ENCODE measurements around the gene BANK1.
"Not testable (repeated sequence)": the region's sequence is repeated elsewhere in the genome, so short reads cannot be mapped to it uniquely, and the experiment has no call there.

The BANK1 gene

GRCh38 chr4:101864660-101865059 lies 74.1 kb downstream of the BANK1 start:
- no peak for DNase-seq (ENCODE audit: low spot score)
- no peak overlapping the region for H3K27ac ChIP-seq
- TF ChIP-seq CTCF (IDR thresholded peaks at IDR 0.05): no peak
- H3K4me3 ChIP-seq: no peak overlapping the region

GRCh38 chr4:101865501-101866062 lies 75.1 kb downstream of the BANK1 start:
- TF ChIP-seq CTCF (IDR thresholded peaks at IDR 0.05): no peak
- DNase-seq (ENCODE audit: low spot score): no peak
- no peak overlapping the region for H3K4me3 ChIP-seq
- H3K27ac ChIP-seq: no peak overlapping the region

DNA sequence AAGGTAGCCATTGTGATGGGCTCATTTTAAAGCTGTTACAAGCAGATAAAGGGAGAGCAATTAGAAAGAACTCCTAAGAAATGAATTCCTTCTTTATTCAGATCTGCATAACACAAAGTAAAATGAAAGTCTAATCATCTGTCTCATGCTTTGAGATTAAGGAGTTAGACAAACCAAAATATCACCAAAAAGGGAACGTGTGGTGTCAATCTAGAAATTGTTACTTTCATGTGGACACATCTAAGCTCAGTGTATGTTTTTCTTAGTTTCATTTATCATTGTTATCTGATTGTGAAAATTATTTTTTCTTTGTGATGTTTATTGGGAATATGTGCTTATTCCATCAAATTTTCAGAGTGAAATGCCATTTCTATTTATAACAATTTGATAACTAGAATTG lies 80.3 kb downstream of the BANK1 start:
- Histone ChIP-seq H3K27ac (no peak overlapping the region), H3K4me3 (no peak overlapping the region)
- no peak for TF ChIP-seq CTCF (IDR thresholded peaks at IDR 0.05)
- no peak for DNase-seq (ENCODE audit: low spot score)

GRCh38 chr4:101871962-101872676 lies 81.6 kb downstream of the BANK1 start:
- TF ChIP-seq CTCF (IDR thresholded peaks at IDR 0.05): no peak
- Histone ChIP-seq H3K27ac (no peak overlapping the region), H3K4me3 (no peak overlapping the region)
- DNase-seq (ENCODE audit: low spot score): no peak

DNA sequence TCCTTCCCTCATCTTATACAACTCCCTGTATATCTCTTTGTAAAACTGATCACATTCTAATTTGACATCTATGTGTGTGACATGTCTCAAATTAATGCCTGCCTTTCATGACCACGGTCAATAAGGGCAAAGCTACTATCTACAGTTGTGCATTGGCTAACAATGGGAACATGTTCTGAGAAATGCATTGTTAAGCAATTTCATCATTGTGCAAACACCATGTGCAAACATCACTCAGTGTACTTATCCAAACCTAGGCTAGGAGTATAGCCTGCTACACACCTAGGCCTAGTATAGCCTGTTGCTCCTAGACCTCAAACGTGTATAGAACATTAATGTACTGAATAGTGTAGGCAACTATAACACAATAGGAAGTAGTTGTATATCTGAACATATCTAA lies 95.0 kb downstream of the BANK1 start:
- no peak overlapping the region for H3K4me3 ChIP-seq
- DNase-seq (ENCODE audit: low spot score): no peak
- TF ChIP-seq CTCF (IDR thresholded peaks at IDR 0.05): no peak
- H3K27ac ChIP-seq: no peak overlapping the region

- H3K27ac ChIP-seq: no peak overlapping the region
- H3K4me3 ChIP-seq: no peak overlapping the region
- no peak for TF ChIP-seq CTCF (IDR thresholded peaks at IDR 0.05)
- no peak for DNase-seq (ENCODE audit: low spot score)
Observed at GRCh38 chr4:101886826-101887225, 96.3 kb downstream of the BANK1 start.

DNA sequence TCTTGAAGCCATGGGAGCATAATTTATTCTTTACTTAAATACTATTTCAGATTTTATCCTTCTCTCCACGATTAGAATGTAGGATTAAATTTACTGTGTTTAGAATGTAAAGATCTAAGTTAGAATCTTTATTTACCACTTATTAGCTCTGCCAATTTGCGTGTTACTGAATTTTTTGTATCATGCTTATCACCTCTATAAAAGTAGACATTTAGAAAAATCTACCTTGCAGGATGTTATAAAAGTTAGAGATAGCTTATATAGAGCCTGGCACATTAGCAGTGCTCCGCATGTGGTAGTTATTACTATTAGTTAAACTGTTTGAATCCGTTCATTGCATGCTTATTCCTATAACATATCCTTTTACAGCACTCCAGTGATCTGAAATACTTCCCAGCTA lies 97.9 kb downstream of the BANK1 start:
- DNase-seq (ENCODE audit: low spot score): no peak
- H3K27ac ChIP-seq: no peak overlapping the region
- peak; percentile 2 for TF ChIP-seq CTCF (IDR thresholded peaks at IDR 0.05)
- no peak overlapping the region for H3K4me3 ChIP-seq

GRCh38 chr4:101905527-101905926 lies 115.0 kb downstream of the BANK1 start:
- H3K4me3 ChIP-seq; DNase-seq (ENCODE audit: low spot score); H3K27ac ChIP-seq: not testable (repeated sequence)

All from coronary artery (tissue), 2 donors.